Peyer's patch (tissue), 4 donors: ENCODE data around the gene CTSL. TPM values are rescaled to one million over a fixed set of nuclear protein-coding genes. Genes with fewer than 3 reads are reported as not detected.

Experiments
- DNase-seq, 3 donors: peaks; one replicate each; pipeline ENCODE4 v3.0.0-alpha.2; 2017 to 2019
- H3K27ac ChIP-seq, 4 donors: fragments of 200-600 bp; sonication (generic); one replicate each; pipeline ENCODE4 v1.5.1; 2016 to 2019
- H3K27me3 ChIP-seq, 2 donors: fragments of 200-600 bp; sonication (generic); one replicate each; pipeline ENCODE4 v1.5.1; 2019
- H3K36me3 ChIP-seq, 3 donors: fragments of 200-600 bp; sonication (generic); one replicate each; pipeline ENCODE4 v1.5.1; 2016 to 2019
- H3K4me1 ChIP-seq, 4 donors: fragments of 200-600 bp; sonication (generic); one replicate each; pipeline ENCODE4 v1.5.1; 2016 to 2019
- H3K4me3 ChIP-seq, 4 donors: fragments of 200-600 bp; sonication (generic); 1 replicate in 3 of 4; 2 replicates in 1 of 4; pipeline ENCODE4 v1.5.1; 2016 to 2019; ENCODE audit warnings: mild to moderate bottlenecking in 1 of 4
- H3K9me3 ChIP-seq, 4 donors: fragments of 200-600 bp; sonication (generic); one replicate each; pipeline ENCODE4 v1.5.1; 2016 to 2019; ENCODE audit warnings: mild to moderate bottlenecking in 1 of 4
- CTCF ChIP-seq, 6 experiments: fragments of 450-650 bp in 4 of 6; fragments of 200-600 bp in 2 of 6; sonication (generic) in 1 of 6; IDR thresholded peaks; one replicate each; pipeline ENCODE4 v1.5.1; 2017 to 2019; ENCODE audit warnings: antibody characterized with exemption in 6 of 6, mild to moderate bottlenecking in 3 of 6, moderate library complexity in 1 of 6
- POLR2A ChIP-seq, 2 donors: fragments of 450-650 bp; IDR thresholded peaks; one replicate each; pipeline ENCODE4 v1.5.1; 2017; ENCODE audit warnings: antibody characterized with exemption in 2 of 2, mild to moderate bottlenecking in 2 of 2, moderate library complexity in 2 of 2
- total RNA-seq, 4 donors: library from RNA; depleted of rRNA; stranded (reverse); fragments of >200 nt; gene quantifications; one replicate each; pipeline ENCODE4 v1.1.0, GENCODE V29; 2016

Gene CTSL
- total RNA-seq, 4 donors from 2014 or later: 14.3 to 23.5 (median 19.6) TPM

GRCh38 chr9:87708546-87708945 is 17.4 kb upstream of the CTSL start:
- no peaks in the 10 kb centered on the region for H3K9me3 ChIP-seq
- no peaks in the 10 kb centered on the region for H3K27me3 ChIP-seq
- no peaks in the 10 kb centered on the region for H3K4me1 ChIP-seq
- H3K4me3 ChIP-seq: no peak overlapping the region
- no peak for TF ChIP-seq POLR2A (IDR thresholded peaks at IDR 0.05)
- no peak overlapping the region for H3K27ac ChIP-seq
- peaks cover 0 to 21% (median 0%) of the 10 kb centered on the region in 3 donors for H3K36me3 ChIP-seq
- no peak for DNase-seq

DNA sequence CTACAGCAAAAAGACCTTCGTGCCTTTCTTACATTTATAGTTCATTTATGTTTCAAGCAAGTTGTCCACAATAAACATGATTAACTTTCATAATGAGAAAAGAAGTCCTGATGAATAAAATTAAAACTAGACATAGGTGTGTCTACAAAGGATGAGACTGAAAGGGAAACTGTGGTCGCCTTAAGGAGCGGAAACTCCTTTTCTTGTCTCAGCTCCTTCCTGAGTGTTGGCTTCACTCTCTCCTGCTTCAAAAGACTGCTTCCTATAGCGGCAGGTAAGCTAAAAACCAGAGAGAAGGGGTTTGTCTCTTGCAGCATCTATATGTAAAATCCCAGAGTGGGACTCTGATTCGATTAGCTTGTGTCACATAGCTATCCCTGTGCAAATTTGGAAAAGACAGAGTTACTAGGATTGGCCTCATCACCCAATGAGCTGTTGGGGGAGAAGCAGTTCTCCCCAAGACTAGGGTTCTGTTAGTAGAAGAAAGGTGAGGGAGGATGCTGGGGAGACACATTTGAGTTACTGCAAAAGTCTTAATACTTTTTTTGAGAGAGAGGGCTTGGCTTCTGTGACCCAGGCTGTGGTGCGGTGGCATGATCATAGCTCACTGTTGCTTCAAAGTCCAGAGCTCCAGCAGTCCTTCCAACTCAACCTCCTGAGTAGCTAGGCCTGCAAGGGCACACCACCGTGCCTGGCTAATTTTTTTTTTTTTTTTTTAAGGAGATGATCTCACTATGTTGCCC is 16.8 kb upstream of the CTSL start:
- Histone ChIP-seq H3K27ac (no peak overlapping the region), H3K27me3 (no peaks in the 10 kb centered on the region), H3K9me3 (no peaks in the 10 kb centered on the region), H3K4me3 (no peak overlapping the region), H3K4me1 (no peaks in the 10 kb centered on the region), H3K36me3 (peaks cover 0 to 17% (median 0%) of the 10 kb centered on the region in 3 donors)
- TF ChIP-seq CTCF (IDR thresholded peaks at IDR 0.05): no peak
- no peak for TF ChIP-seq POLR2A (IDR thresholded peaks at IDR 0.05)
- DNase-seq: no peak

DNA sequence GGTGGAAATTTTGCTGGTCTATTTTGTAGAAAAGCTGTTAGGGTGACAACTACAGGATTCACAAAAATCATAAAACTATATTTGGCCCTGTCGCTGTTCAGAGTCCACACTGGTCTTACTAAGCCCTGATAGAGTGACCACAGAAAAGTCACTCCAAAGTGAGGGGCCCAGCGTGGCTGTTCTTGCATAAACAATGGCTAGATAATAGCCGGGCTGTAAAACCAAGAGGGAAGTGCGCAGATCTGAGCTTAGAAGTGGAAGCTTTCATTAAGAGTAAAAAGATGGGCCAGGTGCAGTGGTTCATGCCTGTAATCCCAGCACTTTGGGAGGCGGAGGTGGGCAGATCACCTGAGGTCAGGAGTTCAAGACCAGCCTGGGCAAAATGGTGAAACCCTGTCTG is 15.5 kb upstream of the CTSL start:
- TF ChIP-seq CTCF (IDR thresholded peaks at IDR 0.05): no peak
- TF ChIP-seq POLR2A (IDR thresholded peaks at IDR 0.05): no peak
- Histone ChIP-seq H3K27ac (no peak overlapping the region), H3K36me3 (peaks cover 0 to 17% (median 0%) of the 10 kb centered on the region in 3 donors), H3K9me3 (no peaks in the 10 kb centered on the region), H3K4me3 (no peak overlapping the region), H3K4me1 (no peaks in the 10 kb centered on the region), H3K27me3 (no peaks in the 10 kb centered on the region)
- no peak for DNase-seq

DNA sequence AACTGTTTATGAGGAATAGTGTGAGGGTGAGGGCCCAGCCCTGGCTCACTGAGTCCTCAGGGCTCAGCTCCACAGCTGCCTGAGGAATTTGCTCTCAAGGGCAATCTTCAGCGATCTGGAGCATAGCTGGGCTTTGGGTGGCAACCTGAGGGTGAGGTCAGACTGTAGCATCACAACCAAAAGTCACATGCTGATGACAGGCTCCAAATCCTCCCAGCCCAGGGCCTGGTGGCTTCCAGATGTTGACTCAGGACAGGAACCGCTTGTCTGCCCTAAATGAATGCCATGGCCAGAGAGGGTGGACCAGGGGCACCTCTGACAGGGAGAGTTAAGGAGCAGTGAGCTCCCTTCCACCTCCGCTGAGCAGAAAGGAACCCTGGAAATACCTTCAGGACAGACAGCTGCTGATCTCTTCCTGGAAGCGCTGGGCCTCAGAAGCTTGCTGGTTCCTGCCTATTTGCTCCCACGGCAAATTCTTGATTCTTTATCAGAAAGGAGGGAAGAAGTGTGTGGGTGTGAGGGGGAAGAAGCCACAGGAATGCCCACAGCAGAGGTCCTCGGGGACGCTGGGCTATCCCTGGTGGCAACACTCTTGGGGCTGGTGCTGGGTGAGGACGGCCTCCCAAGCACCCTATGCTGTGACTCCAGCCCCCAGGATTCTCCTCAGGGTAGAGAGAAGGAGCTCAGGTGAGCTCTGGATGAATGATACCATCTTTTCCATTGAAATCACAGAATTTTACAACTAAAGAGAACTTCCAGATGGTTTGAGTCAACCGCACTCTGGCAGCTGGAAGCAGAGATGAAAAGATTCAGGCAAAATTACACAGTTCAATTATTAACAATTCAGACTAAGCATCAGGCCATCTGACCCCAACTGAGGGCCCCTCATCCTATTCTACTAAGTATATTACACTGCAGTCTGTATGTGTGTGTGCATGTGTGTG is 13.8 kb upstream of the CTSL start:
- TF ChIP-seq CTCF (IDR thresholded peaks at IDR 0.05) (no peak), POLR2A (IDR thresholded peaks at IDR 0.05) (no peak)
- H3K4me1 ChIP-seq: no peaks in the 10 kb centered on the region
- DNase-seq: no peak
- H3K9me3 ChIP-seq: no peaks in the 10 kb centered on the region
- peaks cover 0 to 3% (median 0%) of the 10 kb centered on the region in 3 donors for H3K36me3 ChIP-seq
- H3K4me3 ChIP-seq: no peak overlapping the region
- H3K27ac ChIP-seq: peak overlapping the region in 1 of 4 donors; percentile 75
- no peaks in the 10 kb centered on the region for H3K27me3 ChIP-seq

GRCh38 chr9:87712801-87713277 is 13.1 kb upstream of the CTSL start:
- Histone ChIP-seq H3K4me3 (no peak overlapping the region), H3K27me3 (no peaks in the 10 kb centered on the region), H3K27ac (peak overlapping the region in 3 of 4 donors; percentile 53 to 77 (median 75)), H3K36me3 (no peaks in the 10 kb centered on the region), H3K4me1 (no peaks in the 10 kb centered on the region), H3K9me3 (no peaks in the 10 kb centered on the region)
- no peak for DNase-seq
- TF ChIP-seq CTCF (IDR thresholded peaks at IDR 0.05) (no peak), POLR2A (IDR thresholded peaks at IDR 0.05) (no peak)
